Calu3 (cell line): ENCODE results near the gene SKI. TPM values are rescaled to one million over a fixed set of nuclear protein-coding genes. Genes with fewer than 3 reads are reported as not detected.
"Not testable (repeated sequence)": the region's sequence is repeated elsewhere in the genome, so short reads cannot be mapped to it uniquely, and the experiment has no call there.

ENCODE experiments used
- BruUV-seq: library from RNA; stranded (reverse); fragments of 400-500 nt; replicated peaks from 2 replicates; lab custom pipeline; 2021; lab: Mats Ljungman, UMichigan
- CTCF ChIA-PET: fragments of 300-600 bp; sonication (Branson Sonifier 250); formaldehyde crosslinking; loops from one replicate; lab custom pipeline; 2022; ENCODE audit warnings: antibody characterized with exemption; lab: Charles Lee
- DNase-seq: peaks from one replicate; pipeline ENCODE4 v3.0.0; 2022
- H3K27ac Mint-ChIP-seq: one replicate; pipeline ENCODE4 v1.8.0; 2022; ENCODE audit warnings: mixed read lengths; ENCODE audit not compliant: unreplicated experiment
- H3K27me3 Mint-ChIP-seq: one replicate; pipeline ENCODE4 v1.8.0; 2022; ENCODE audit warnings: mixed read lengths; ENCODE audit not compliant: unreplicated experiment
- H3K36me3 Mint-ChIP-seq: one replicate; pipeline ENCODE4 v1.8.0; 2022; ENCODE audit warnings: mild to moderate bottlenecking, moderate library complexity, mixed read lengths; ENCODE audit not compliant: insufficient read depth, unreplicated experiment
- H3K4me1 Mint-ChIP-seq: one replicate; pipeline ENCODE4 v1.8.0; 2022; ENCODE audit warnings: mild to moderate bottlenecking, low read depth, mixed read lengths; ENCODE audit not compliant: unreplicated experiment
- H3K4me3 Mint-ChIP-seq: one replicate; pipeline ENCODE4 v1.8.0; 2022; ENCODE audit warnings: mild to moderate bottlenecking, low read depth, moderate library complexity, mixed read lengths; ENCODE audit not compliant: unreplicated experiment
- H3K9me3 Mint-ChIP-seq: one replicate; pipeline ENCODE4 v1.8.0; 2022; ENCODE audit warnings: low read depth, mixed read lengths; ENCODE audit not compliant: unreplicated experiment
- intact Hi-C: fragments of 100-400 bp; cut with micrococcal nuclease; formaldehyde crosslinking; loops from one replicate; pipeline ENCODE4 v1.10.0; 2022; ENCODE audit not compliant: unreplicated experiment
- total RNA-seq: library from RNA; stranded (reverse); gene quantifications from 2 replicates; pipeline ENCODE4 v1.2.3, GENCODE V29; 2022
- TF ChIP-seq, protein P1 (sequence below): fragments of 200-600 bp; IDR thresholded peaks from one replicate; pipeline ENCODE4 v1.8.0; 2022; ENCODE audit warnings: antibody characterized with exemption; ENCODE audit not compliant: unreplicated experiment

Gene SKI
- total RNA-seq, 1 experiment from 2014 or later, result 33.8 TPM

DNA sequence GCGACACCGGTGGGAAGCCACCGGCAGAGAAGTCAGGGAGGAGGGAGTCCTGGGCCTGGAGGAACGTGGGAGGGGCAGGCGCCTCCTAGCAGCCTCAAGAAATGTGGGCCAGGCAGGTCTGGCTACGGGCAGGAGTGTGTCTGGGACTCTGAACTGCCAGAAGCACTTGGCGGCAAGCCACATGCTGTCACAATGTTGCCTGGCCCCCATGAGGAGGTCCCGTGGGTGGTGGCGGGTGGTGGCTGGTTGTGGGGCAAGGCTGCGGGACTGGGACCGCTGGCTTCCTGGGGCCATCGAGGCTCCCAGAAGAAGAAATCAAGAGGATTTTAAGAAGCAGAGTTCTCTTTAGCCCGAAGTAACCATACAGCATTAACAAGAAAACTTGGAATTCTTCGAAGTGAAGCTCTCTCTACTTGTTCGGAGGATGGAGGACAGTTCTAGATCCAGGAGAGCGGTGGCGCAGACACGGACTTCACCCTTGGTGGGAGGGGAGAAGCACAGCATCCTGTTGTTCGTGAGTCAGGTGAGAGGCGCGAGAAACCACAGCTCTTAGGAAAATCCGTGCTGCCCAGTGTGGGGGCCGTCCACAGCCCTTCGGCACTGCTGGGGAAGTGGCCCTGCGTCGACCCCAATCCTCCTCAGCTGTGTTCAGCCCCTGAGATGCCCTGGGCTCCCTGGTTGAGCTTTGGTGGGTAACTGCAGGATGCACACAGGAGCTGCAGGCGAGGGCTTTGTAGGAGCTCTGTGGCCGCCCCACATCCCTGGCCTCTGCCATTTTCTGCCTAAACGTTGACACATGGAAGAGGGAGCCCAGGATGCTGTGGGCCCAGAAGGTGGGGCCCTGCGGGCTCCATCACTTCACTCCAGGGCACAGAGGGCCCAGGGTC, 12.4 kb downstream of the SKI start:
- TF ChIP-seq, protein P1, sequence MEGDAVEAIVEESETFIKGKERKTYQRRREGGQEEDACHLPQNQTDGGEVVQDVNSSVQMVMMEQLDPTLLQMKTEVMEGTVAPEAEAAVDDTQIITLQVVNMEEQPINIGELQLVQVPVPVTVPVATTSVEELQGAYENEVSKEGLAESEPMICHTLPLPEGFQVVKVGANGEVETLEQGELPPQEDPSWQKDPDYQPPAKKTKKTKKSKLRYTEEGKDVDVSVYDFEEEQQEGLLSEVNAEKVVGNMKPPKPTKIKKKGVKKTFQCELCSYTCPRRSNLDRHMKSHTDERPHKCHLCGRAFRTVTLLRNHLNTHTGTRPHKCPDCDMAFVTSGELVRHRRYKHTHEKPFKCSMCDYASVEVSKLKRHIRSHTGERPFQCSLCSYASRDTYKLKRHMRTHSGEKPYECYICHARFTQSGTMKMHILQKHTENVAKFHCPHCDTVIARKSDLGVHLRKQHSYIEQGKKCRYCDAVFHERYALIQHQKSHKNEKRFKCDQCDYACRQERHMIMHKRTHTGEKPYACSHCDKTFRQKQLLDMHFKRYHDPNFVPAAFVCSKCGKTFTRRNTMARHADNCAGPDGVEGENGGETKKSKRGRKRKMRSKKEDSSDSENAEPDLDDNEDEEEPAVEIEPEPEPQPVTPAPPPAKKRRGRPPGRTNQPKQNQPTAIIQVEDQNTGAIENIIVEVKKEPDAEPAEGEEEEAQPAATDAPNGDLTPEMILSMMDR, result no peak
- Mint-ChIP-seq H3K4me1 (peaks cover 12% of the 10 kb centered on the region), H3K27ac (no peak overlapping the region), H3K4me3 (no peak overlapping the region), H3K36me3 (peaks cover 9% of the 10 kb centered on the region), H3K9me3 (no peaks in the 10 kb centered on the region), H3K27me3 (no peaks in the 10 kb centered on the region)
- intact Hi-C loops, result no loop called here
- BruUV-seq, result no TSS peak
- DNase-seq, result no peak
- CTCF ChIA-PET, result no interaction called here

DNA sequence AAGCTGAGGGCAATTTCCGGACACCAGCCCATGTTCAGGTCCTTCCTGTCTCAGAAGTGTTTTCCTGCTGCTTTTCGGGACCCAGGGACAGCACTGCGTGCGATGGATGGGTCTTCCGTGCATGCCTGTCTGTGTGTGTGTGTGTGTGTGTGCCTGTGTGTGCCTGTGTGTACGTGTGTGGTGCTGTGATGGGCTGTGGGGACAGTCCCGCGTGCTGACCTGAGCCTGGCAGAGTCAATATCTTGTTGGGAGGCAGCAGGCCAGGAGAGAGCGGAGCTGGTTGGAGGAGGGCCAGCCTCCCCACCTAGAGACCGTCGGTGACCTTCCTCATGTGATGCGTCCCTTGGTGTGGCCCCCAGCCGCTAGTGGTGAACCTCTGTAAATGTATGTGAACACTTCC, 13.7 kb downstream of the SKI start:
- CTCF ChIA-PET, result no interaction called here
- BruUV-seq, result no TSS peak
- no peaks in the 10 kb centered on the region for H3K9me3 Mint-ChIP-seq
- intact Hi-C loops, result no loop called here
- peaks cover 21% of the 10 kb centered on the region for H3K4me1 Mint-ChIP-seq
- no peak for DNase-seq
- no peak overlapping the region for H3K4me3 Mint-ChIP-seq
- no peak overlapping the region for H3K27ac Mint-ChIP-seq
- no peaks in the 10 kb centered on the region for H3K27me3 Mint-ChIP-seq
- H3K36me3 Mint-ChIP-seq, result peaks cover 9% of the 10 kb centered on the region
- TF ChIP-seq, protein P1, result no peak

DNA sequence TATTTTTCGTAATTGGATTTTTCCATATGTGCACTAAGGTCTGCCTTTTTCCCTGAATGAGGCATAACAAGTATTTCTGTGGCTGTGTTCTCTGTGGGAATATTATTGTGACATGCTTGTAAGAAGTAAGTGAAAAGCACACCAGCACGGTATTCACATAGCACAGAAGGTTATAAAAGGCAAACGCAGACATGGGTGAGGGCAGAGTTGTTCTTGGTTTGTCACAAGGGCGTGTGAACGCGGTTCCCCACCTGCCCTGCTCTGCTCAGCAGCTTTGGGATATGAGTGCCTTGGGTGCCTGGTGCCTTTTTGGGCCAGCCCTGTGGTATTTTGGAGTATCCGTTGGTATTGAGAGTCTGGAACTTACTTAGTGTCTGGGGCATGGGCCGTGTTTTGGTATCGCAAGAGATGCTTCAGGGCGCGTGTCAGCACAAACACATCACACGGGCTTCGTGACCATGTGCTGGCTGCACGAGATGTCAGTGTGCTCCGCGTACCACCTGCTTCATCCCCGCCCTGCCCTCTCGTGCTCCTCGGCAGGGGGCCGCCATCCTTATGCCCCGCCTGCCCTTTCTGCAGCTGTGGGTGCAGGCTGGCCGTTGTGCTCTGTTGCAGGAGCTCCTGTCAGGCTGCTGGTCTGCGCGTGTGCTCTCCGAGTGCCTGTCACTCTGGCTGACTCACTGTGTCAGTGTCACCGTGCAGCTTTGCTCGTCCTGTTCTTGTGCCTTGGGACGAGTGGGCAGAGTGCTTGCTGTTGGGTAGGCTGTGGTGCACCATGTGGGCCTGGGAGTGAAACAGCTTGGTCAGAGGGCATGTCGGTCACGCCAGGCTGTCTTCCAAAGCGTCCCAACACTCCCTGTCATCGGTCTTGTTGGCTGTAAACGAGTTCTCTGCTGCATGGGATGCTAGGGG, 15.0 kb downstream of the SKI start:
- CTCF ChIA-PET, result no interaction called here
- no peaks in the 10 kb centered on the region for H3K9me3 Mint-ChIP-seq
- H3K4me3 Mint-ChIP-seq, result no peak overlapping the region
- peaks cover 9% of the 10 kb centered on the region for H3K36me3 Mint-ChIP-seq
- intact Hi-C loops, result no loop called here
- BruUV-seq, result no TSS peak
- H3K27me3 Mint-ChIP-seq, result no peaks in the 10 kb centered on the region
- TF ChIP-seq, protein P1, result no peak
- peaks cover 22% of the 10 kb centered on the region for H3K4me1 Mint-ChIP-seq
- DNase-seq, result no peak
- H3K27ac Mint-ChIP-seq, result no peak overlapping the region

DNA sequence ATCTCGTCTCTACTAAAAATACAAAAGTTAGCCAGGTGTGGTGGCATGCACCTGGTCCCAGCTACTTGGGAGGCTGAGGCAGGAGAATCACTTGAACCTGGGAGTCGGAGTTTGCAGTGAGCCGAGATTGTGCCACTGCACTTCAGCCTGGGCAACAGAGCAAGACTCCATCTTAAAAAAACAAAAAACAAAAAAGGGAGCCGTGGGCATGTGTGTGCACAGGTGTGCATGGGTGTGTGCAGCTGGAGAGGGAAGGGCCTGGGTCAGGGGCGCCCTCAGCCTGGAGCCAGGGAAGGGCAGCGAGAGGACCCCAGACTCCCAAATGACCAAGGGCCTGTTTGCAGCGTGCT, 18.9 kb downstream of the SKI start:
- H3K9me3 Mint-ChIP-seq, DNase-seq, H3K4me3 Mint-ChIP-seq, BruUV-seq, intact Hi-C loops, H3K27me3 Mint-ChIP-seq, H3K27ac Mint-ChIP-seq, H3K36me3 Mint-ChIP-seq, CTCF ChIA-PET: not testable (repeated sequence)
- peaks cover 18% of the 10 kb centered on the region for H3K4me1 Mint-ChIP-seq
